K562 (cell line): ENCODE data around the gene LUC7L. TPM values are rescaled to one million over a fixed set of nuclear protein-coding genes. Genes with fewer than 3 reads are reported as not detected.
A peak's percentile ranks its signal among the peaks of the same experiment; 100 is the strongest.

Experiments used
- ADNP ChIP-seq: fragments of 200-800 bp; sonication (Bioruptor generic); IDR thresholded peaks from 2 replicates; pipeline ENCODE4 v1.6.1; 2016; ENCODE audit warnings: missing genetic modification characterization, missing compliant biosample characterization
- CHAMP1 ChIP-seq: fragments of 450-650 bp; IDR thresholded peaks from 2 replicates; pipeline ENCODE4 v1.6.1; 2016; ENCODE audit warnings: mild to moderate bottlenecking
- FIP1L1 ChIP-seq: fragments of 200-400 bp; formaldehyde crosslinking; IDR thresholded peaks from 2 replicates; pipeline ENCODE4 v1.6.1; 2018; ENCODE audit warnings: mild to moderate bottlenecking, low read depth, low read length; ENCODE audit not compliant: poor library complexity, severe bottlenecking
- FUS ChIP-seq: fragments of 200-400 bp; formaldehyde crosslinking; optimal IDR thresholded peaks from 2 replicates; pipeline ENCODE3; 2017; ENCODE audit warnings: low read depth, low read length
- HMGN3 ChIP-seq: IDR thresholded peaks from 2 replicates; pipeline ENCODE4 v1.6.1; 2011; ENCODE audit warnings: borderline replicate concordance, low read depth, mild to moderate bottlenecking, mixed read lengths, low read length; ENCODE audit not compliant: insufficient read length; ENCODE audit errors: extremely low read depth
- KDM1A ChIP-seq, 2 experiments: fragments of 450-650 bp; IDR thresholded peaks; 2 replicates each; pipeline ENCODE4 v1.6.1; 2016; ENCODE audit warnings: mild to moderate bottlenecking in 2 of 2
- KLF10 ChIP-seq: fragments of 250-450 bp; sonication (Bioruptor Pico); IDR thresholded peaks from 2 replicates; pipeline ENCODE4 v1.6.1; 2021; ENCODE audit warnings: matching md5 sums
- NELFE ChIP-seq: IDR thresholded peaks from 2 replicates; pipeline ENCODE4 v1.6.1; 2011; ENCODE audit warnings: mild to moderate bottlenecking; ENCODE audit not compliant: insufficient read depth, insufficient read length
- TAL1 ChIP-seq: fragments of 450-650 bp; IDR thresholded peaks from 2 replicates; pipeline ENCODE4 v1.6.1; 2016; ENCODE audit warnings: mild to moderate bottlenecking
- TARDBP ChIP-seq: fragments of 450-650 bp; IDR thresholded peaks from 2 replicates; pipeline ENCODE4 v1.6.1; 2016
- THAP12 ChIP-seq: fragments of 250-450 bp; sonication (Bioruptor Pico); IDR thresholded peaks from 2 replicates; pipeline ENCODE4 v1.9.0; 2021; ENCODE audit warnings: mild to moderate bottlenecking, inconsistent platforms
- ZBTB33 ChIP-seq: sonication (generic); formaldehyde crosslinking; IDR thresholded peaks from 2 replicates; pipeline ENCODE4 v1.8.1; 2023; ENCODE audit warnings: mild to moderate bottlenecking, missing genetic modification reagents
- ZHX1 ChIP-seq: fragments of 150-350 bp; conservative IDR thresholded peaks from 2 replicates; pipeline ENCODE4 v1.6.1; 2014; ENCODE audit warnings: low read length
- ZNF124 ChIP-seq: sonication (generic); formaldehyde crosslinking; IDR thresholded peaks from 2 replicates; pipeline ENCODE4 v1.8.1; 2022; ENCODE audit warnings: missing genetic modification reagents
- ZNF408 ChIP-seq: fragments of 250-450 bp; sonication (Bioruptor Pico); IDR thresholded peaks from 2 replicates; pipeline ENCODE4 v1.4.0; 2020; ENCODE audit warnings: low read depth, mild to moderate bottlenecking, moderate library complexity
- polyA plus RNA-seq, 8 experiments: library from polyadenylated mRNA; depleted of rRNA in 4 of 8; stranded (reverse) in 5 of 8; unstranded in 3 of 8; fragments of >200 nt; fragmentation: Nextera tagmentation in 2 of 8; fragmentation: Illumina TruSeq in 1 of 8; extraction: Ambion mirVana in 2 of 8; extraction: Trizol in 1 of 8; gene quantifications; 2 replicates each; pipeline versions ENCODE4 v1.2.1 to v1.2.3, GENCODE V29; 2011 to 2014; ENCODE audit warnings: inconsistent platforms in 1 of 8, missing spikeins in 1 of 8
- total RNA-seq, 7 experiments: library from RNA; depleted of rRNA in 6 of 7; stranded (reverse); fragments of >200 nt in 6 of 7; fragmentation: Illumina TruSeq in 2 of 7; extraction: Trizol in 2 of 7; gene quantifications; 2 replicates each; pipeline versions ENCODE4 v1.2.1 to v1.2.3, GENCODE V29; 2011 to 2021; ENCODE audit warnings: low replicate concordance in 1 of 7
- TF ChIP-seq, protein P1 (sequence below): fragments of 250-450 bp; sonication (Bioruptor Pico); IDR thresholded peaks from 2 replicates; pipeline ENCODE4 v1.8.0; 2022; ENCODE audit warnings: inconsistent platforms

LUC7L gene
- total and polyA plus RNA-seq, 9 of the 15 experiments (the other 6 are each of a cell fraction or from before 2014, with no cell fraction given) = 1.7 to 93.3 (median 59.5) TPM

- TF ChIP-seq CHAMP1 = no peak
- peak; percentile 80; the same call in 1 of the 2 replicates for TF ChIP-seq THAP12 (CRISPR knock-in tag)
- no peak for TF ChIP-seq TAL1
- TF ChIP-seq ZNF408 (CRISPR knock-in tag) = no peak
- TF ChIP-seq FUS = peak; percentile 18
- TF ChIP-seq TARDBP = no peak
- TF ChIP-seq ZHX1 = 0 out of 2 replicates have a peak, but pooled peaks have one; percentile 32
- TF ChIP-seq ZNF124 (CRISPR knock-in tag) = no peak
- no peak for TF ChIP-seq KLF10
- peak; percentile 8 for TF ChIP-seq FIP1L1
- TF ChIP-seq HMGN3 = peak; percentile 77
- TF ChIP-seq ZBTB33 (CRISPR knock-in tag) = peak; percentile 83
- TF ChIP-seq ADNP (tag) = peak; percentile 77
- TF ChIP-seq, protein P1, sequence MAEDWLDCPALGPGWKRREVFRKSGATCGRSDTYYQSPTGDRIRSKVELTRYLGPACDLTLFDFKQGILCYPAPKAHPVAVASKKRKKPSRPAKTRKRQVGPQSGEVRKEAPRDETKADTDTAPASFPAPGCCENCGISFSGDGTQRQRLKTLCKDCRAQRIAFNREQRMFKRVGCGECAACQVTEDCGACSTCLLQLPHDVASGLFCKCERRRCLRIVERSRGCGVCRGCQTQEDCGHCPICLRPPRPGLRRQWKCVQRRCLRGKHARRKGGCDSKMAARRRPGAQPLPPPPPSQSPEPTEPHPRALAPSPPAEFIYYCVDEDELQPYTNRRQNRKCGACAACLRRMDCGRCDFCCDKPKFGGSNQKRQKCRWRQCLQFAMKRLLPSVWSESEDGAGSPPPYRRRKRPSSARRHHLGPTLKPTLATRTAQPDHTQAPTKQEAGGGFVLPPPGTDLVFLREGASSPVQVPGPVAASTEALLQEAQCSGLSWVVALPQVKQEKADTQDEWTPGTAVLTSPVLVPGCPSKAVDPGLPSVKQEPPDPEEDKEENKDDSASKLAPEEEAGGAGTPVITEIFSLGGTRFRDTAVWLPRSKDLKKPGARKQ (CRISPR knock-in tag) = 0 out of 2 replicates have a peak, but pooled peaks have one; percentile 44
- TF ChIP-seq NELFE = no peak
- peak in 1 of 2 experiments; percentile 31; a peak in 1 of 4 replicates for TF ChIP-seq KDM1A (IDR thresholded peaks at IDR 0.05)
These were observed 49.1 kb downstream of the LUC7L start, which contains the start of gene HBQ1 (continued) for GRCh38 chr16:180101-180675.
